ENCODE data around the gene RFX3. TPM values are rescaled to one million over a fixed set of nuclear protein-coding genes. Genes with fewer than 3 reads are reported as not detected.

The RFX3 gene
- total RNA-seq, 2 donors from 2014 or later: 23.6 to 27.1 TPM

GRCh38 chr9:3214741-3215140, 311.1 kb downstream of the RFX3 start:
- H3K27me3 Mint-ChIP-seq: peaks cover 19% of the 10 kb centered on the region
- peak overlapping the region; percentile 12 for H3K4me3 Mint-ChIP-seq
- no peaks in the 10 kb centered on the region for H3K9me3 ChIP-seq (ENCODE audit: control insufficient read depth, low read length, poor library complexity, severe bottlenecking)
- ATAC-seq (no peak), DNase-seq (no peak)
- no peaks in the 10 kb centered on the region for H3K36me3 Mint-ChIP-seq (ENCODE audit: low read depth)
- no peak overlapping the region for H3K27ac Mint-ChIP-seq
- no peaks in the 10 kb centered on the region for H3K4me1 Mint-ChIP-seq

- no peaks in the 10 kb centered on the region for H3K9me3 ChIP-seq (ENCODE audit: control insufficient read depth, low read length, poor library complexity, severe bottlenecking)
- H3K4me1 Mint-ChIP-seq: no peaks in the 10 kb centered on the region
- H3K27me3 Mint-ChIP-seq: peaks cover 5% of the 10 kb centered on the region
- no peak for ATAC-seq
- no peak overlapping the region for H3K27ac Mint-ChIP-seq
- H3K4me3 Mint-ChIP-seq: no peak overlapping the region
- DNase-seq: no peak
- no peaks in the 10 kb centered on the region for H3K36me3 Mint-ChIP-seq (ENCODE audit: low read depth)
Observed at GRCh38 chr9:3205421-3206095, 320.2 kb downstream of the RFX3 start.

- no peak for ATAC-seq
- H3K4me1 Mint-ChIP-seq: no peaks in the 10 kb centered on the region
- peaks cover 21% of the 10 kb centered on the region for H3K27me3 Mint-ChIP-seq
Observed at GRCh38 chr9:3200331-3200774, 325.4 kb downstream of the RFX3 start.

DNA sequence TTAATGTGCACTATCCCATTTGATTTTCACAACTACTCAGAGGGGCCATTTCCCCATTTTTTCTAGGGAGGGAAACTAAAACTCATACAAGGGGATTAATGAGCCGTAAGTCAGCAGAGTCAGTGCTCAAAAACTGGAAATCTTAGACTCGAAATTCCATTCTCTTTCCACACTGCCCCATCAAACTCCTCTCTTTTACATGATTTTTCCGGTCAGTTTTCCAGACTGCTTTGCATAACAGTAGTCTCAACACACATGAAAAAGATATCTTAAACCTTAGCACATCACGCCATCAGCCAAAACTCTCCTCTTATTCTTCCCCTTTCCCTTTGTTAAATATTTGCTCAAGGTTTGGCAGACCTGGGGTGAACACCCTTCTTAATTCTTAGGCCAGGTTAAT, 332.0 kb downstream of the RFX3 start:
- no peak for ATAC-seq
- Mint-ChIP-seq H3K27me3 (peaks cover 39% of the 10 kb centered on the region), H3K4me3 (no peak overlapping the region), H3K4me1 (no peaks in the 10 kb centered on the region), H3K36me3 (ENCODE audit: low read depth) (no peaks in the 10 kb centered on the region), H3K27ac (no peak overlapping the region)
- H3K9me3 ChIP-seq (ENCODE audit: control insufficient read depth, low read length, poor library complexity, severe bottlenecking): no peaks in the 10 kb centered on the region
- no peak for DNase-seq

More at GRCh38 chr9:3200331-3200774, 325.4 kb downstream of the RFX3 start:
- no peak for DNase-seq
- no peaks in the 10 kb centered on the region for H3K36me3 Mint-ChIP-seq (ENCODE audit: low read depth)
- H3K4me3 Mint-ChIP-seq: no peak overlapping the region
- no peaks in the 10 kb centered on the region for H3K9me3 ChIP-seq (ENCODE audit: control insufficient read depth, low read length, poor library complexity, severe bottlenecking)
- no peak overlapping the region for H3K27ac Mint-ChIP-seq

DNA sequence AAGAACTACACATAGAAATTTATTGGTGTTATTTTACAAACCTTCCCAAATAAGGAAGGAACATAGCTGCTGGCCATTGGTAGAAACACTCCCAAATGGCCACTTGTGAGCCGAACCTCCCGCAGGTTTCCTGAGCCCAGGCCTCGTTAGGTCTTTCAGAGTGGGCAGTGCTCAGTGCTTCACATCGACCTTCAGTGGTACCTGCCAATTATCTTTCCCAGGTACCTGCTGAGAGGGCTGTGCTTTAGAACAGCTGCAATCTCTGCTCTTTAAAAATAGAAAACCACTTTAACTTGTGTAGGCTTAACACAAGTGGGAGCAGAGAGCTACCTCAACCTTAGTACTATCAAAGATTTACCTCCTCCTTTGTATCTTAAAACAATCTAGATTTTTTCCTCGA, 334.1 kb downstream of the RFX3 start:
- Mint-ChIP-seq H3K27ac (no peak overlapping the region), H3K4me3 (no peak overlapping the region), H3K36me3 (ENCODE audit: low read depth) (no peaks in the 10 kb centered on the region), H3K4me1 (no peaks in the 10 kb centered on the region), H3K27me3 (peaks cover 49% of the 10 kb centered on the region)
- H3K9me3 ChIP-seq (ENCODE audit: control insufficient read depth, low read length, poor library complexity, severe bottlenecking): no peaks in the 10 kb centered on the region
- ATAC-seq (no peak), DNase-seq (no peak)

- H3K27ac Mint-ChIP-seq: no peak overlapping the region
- no peaks in the 10 kb centered on the region for H3K9me3 ChIP-seq (ENCODE audit: control insufficient read depth, low read length, poor library complexity, severe bottlenecking)
- H3K4me1 Mint-ChIP-seq: no peaks in the 10 kb centered on the region
- ATAC-seq (no peak), DNase-seq (no peak)
- no peaks in the 10 kb centered on the region for H3K36me3 Mint-ChIP-seq (ENCODE audit: low read depth)
- no peak overlapping the region for H3K4me3 Mint-ChIP-seq
- H3K27me3 Mint-ChIP-seq: peaks cover 55% of the 10 kb centered on the region
Observed at GRCh38 chr9:3189113-3189861, 336.5 kb downstream of the RFX3 start.

DNA sequence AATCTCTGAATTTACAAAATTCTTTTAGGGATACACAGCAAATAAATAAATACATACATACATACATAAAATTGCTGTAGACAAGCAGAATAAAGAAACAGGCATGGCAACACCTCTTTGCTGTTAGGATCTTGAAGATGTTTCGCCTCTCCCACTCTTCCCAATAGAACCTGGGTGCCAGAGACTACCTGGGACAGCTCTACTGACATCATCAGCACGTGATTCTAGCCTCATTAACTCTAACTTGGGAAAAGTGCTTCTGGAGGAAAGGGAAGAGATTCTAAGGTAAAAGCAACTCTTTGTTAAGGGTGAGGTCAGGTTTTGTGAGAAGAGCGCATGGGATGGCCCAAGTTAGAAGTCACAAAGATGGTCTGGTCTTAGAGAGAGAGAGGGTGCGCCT, 339.1 kb downstream of the RFX3 start:
- peaks cover 2% of the 10 kb centered on the region for H3K36me3 Mint-ChIP-seq (ENCODE audit: low read depth)
- no peak for ATAC-seq
- H3K27me3 Mint-ChIP-seq: peaks cover 63% of the 10 kb centered on the region

GRCh38 chr9:3181049-3181953, 344.5 kb downstream of the RFX3 start:
- Mint-ChIP-seq H3K4me3 (peak overlapping the region; percentile 52), H3K27ac (no peak overlapping the region), H3K4me1 (peaks cover 10% of the 10 kb centered on the region), H3K36me3 (ENCODE audit: low read depth) (peaks cover 2% of the 10 kb centered on the region), H3K27me3 (peaks cover 83% of the 10 kb centered on the region)
- peak; percentile 60 for ATAC-seq
- H3K9me3 ChIP-seq (ENCODE audit: control insufficient read depth, low read length, poor library complexity, severe bottlenecking): no peaks in the 10 kb centered on the region
- no peak for DNase-seq

More for the DNA sequence above, 339.1 kb downstream of the RFX3 start:
- H3K4me3 Mint-ChIP-seq: no peak overlapping the region
- H3K27ac Mint-ChIP-seq: no peak overlapping the region
- no peak for DNase-seq
- peaks cover 6% of the 10 kb centered on the region for H3K4me1 Mint-ChIP-seq
- no peaks in the 10 kb centered on the region for H3K9me3 ChIP-seq (ENCODE audit: control insufficient read depth, low read length, poor library complexity, severe bottlenecking)

- Mint-ChIP-seq H3K36me3 (ENCODE audit: low read depth) (peaks cover 2% of the 10 kb centered on the region), H3K4me3 (no peak overlapping the region), H3K27ac (no peak overlapping the region), H3K4me1 (peaks cover 10% of the 10 kb centered on the region), H3K27me3 (peaks cover 83% of the 10 kb centered on the region)
- DNase-seq (no peak), ATAC-seq (no peak)
- no peaks in the 10 kb centered on the region for H3K9me3 ChIP-seq (ENCODE audit: control insufficient read depth, low read length, poor library complexity, severe bottlenecking)
Observed at GRCh38 chr9:3180696-3181048, 345.1 kb downstream of the RFX3 start.

DNA sequence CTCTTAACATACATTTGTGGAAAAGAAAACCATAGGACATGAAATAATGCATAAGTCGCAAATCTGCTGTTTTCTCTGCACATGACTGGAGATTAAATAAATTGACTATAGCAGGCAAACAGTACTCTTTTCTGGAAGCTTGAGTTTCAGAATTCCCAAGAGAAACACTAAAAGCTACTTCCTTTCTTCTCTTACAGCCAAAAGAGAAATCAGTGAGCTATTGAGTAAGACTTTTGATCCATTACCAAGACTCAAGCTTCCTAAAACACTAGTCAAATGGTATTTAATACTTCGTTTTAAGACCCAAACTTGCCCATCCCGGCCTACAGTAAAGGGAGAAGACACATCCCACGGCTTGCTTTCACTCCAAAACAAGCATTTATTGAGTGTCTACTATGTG, 346.1 kb downstream of the RFX3 start:
- DNase-seq (no peak), ATAC-seq (no peak)
- H3K9me3 ChIP-seq (ENCODE audit: control insufficient read depth, low read length, poor library complexity, severe bottlenecking): no peaks in the 10 kb centered on the region
- peaks cover 86% of the 10 kb centered on the region for H3K27me3 Mint-ChIP-seq
- H3K4me1 Mint-ChIP-seq: peaks cover 10% of the 10 kb centered on the region
- no peak overlapping the region for H3K27ac Mint-ChIP-seq
- peaks cover 2% of the 10 kb centered on the region for H3K36me3 Mint-ChIP-seq (ENCODE audit: low read depth)
- no peak overlapping the region for H3K4me3 Mint-ChIP-seq

DNA sequence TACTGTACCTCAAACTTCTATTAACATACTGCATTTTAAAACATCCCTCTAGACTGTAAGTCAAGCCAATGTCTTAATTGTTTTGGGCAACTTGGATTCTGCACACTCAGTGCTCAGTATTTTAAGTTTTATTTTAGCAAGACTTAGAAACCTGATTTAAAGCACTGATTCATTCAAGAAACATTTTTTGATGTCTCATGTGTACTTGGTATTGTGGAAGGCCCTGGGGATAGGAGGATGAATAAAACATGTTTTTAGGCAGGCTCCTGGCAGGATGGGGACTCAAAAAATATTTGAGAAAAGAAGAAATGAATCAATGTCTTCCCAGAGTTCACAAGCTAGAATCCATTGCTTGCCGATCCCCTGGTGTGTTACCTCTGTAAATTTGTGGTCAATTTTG, 347.9 kb downstream of the RFX3 start:
- H3K27ac Mint-ChIP-seq: no peak overlapping the region
- no peaks in the 10 kb centered on the region for H3K36me3 Mint-ChIP-seq (ENCODE audit: low read depth)
- no peak for DNase-seq
- H3K27me3 Mint-ChIP-seq: peaks cover 81% of the 10 kb centered on the region
- no peak overlapping the region for H3K4me3 Mint-ChIP-seq
- H3K9me3 ChIP-seq (ENCODE audit: control insufficient read depth, low read length, poor library complexity, severe bottlenecking): no peaks in the 10 kb centered on the region
- ATAC-seq: no peak
- peaks cover 10% of the 10 kb centered on the region for H3K4me1 Mint-ChIP-seq

DNA sequence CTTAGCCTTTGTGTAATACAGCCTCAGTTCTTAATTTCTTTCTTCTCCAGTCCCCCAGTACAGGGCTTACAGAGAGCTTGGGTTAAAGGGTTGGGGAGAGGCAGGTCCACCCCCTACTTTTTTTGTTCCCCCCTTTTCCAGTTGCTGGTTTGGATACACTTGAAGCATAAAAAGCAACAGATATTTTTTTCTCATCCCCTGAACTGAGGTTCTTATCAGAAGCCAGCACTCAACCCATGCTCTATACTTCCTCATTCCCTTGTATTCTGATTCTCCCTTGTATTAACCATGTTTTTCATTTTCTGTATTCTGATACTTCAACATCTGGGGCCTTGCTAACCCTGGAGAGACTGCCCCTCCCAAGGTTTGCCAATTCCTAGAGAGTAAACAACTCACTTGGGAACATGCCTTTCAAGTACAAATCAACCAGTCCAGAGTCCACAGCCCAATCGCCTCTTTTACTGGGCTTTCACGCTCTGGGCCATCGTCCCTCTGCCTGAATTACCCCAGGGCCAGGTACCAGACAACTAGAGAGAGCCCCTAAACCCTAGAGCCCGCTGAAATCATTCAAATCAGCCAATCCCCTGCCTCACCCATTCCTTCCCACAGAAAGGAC, 348.5 kb downstream of the RFX3 start:
- Mint-ChIP-seq H3K27me3 (peaks cover 74% of the 10 kb centered on the region), H3K27ac (no peak overlapping the region), H3K4me3 (no peak overlapping the region), H3K4me1 (peaks cover 7% of the 10 kb centered on the region), H3K36me3 (ENCODE audit: low read depth) (no peaks in the 10 kb centered on the region)
- H3K9me3 ChIP-seq (ENCODE audit: control insufficient read depth, low read length, poor library complexity, severe bottlenecking): no peaks in the 10 kb centered on the region
- ATAC-seq (no peak), DNase-seq (no peak)

DNA sequence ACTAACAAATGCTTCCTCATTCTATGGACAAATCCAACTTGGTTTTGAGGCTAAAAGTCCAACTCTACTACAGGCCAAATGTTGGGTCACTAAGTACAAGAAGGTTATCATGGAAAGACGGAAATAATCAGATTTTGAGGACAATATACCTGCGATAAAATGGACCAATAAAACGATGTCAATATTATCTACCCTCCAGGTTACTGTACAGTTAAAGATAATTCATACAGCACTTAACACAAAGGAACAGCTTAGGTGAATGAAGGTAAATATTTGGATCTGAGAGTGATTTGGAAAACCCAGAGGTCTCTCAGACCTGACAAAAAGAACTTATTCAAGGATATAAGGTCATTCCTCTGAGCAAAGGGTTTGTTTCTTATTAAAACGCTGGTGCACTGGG, 352.4 kb downstream of the RFX3 start:
- DNase-seq: no peak
- Mint-ChIP-seq H3K4me3 (no peak overlapping the region), H3K27me3 (peaks cover 71% of the 10 kb centered on the region), H3K36me3 (ENCODE audit: low read depth) (no peaks in the 10 kb centered on the region), H3K27ac (no peak overlapping the region), H3K4me1 (no peaks in the 10 kb centered on the region)
- no peaks in the 10 kb centered on the region for H3K9me3 ChIP-seq (ENCODE audit: control insufficient read depth, low read length, poor library complexity, severe bottlenecking)
- ATAC-seq: no peak
